Kidney (tissue), 14 donors: ENCODE measurements around the gene RALGPS1. TPM values are rescaled to one million over a fixed set of nuclear protein-coding genes. Genes with fewer than 3 reads are reported as not detected.

Source experiments
- DNase-seq, 5 donors: peaks; one replicate each; pipeline ENCODE4 v3.0.0-alpha.2; 2013 to 2020
- FAIRE-seq: peaks from 2 replicates; lab custom pipeline; 2012; peaks lifted over from hg19 to GRCh38; lab: Jason Lieb, UNC
- H3K27ac ChIP-seq, 2 donors: one replicate each; pipeline ENCODE4 v1.7.0; 2013; ENCODE audit warnings: low read depth in 2 of 2, low read length in 2 of 2, inconsistent platforms in 1 of 2
- H3K27me3 ChIP-seq: one replicate; pipeline ENCODE4 v1.7.1; 2013; ENCODE audit warnings: low read length, inconsistent platforms; ENCODE audit not compliant: control insufficient read depth, insufficient read depth
- H3K36me3 ChIP-seq, 3 donors: one replicate each; pipeline versions ENCODE4 v1.7.0 to v1.7.1; 2013; ENCODE audit warnings: low read length in 3 of 3, control low read depth in 1 of 3, inconsistent platforms in 1 of 3; ENCODE audit not compliant: insufficient read depth in 3 of 3, control insufficient read depth in 2 of 3
- H3K4me1 ChIP-seq, 3 donors: one replicate each; pipeline versions ENCODE4 v1.7.0 to v1.7.1; 2013; ENCODE audit warnings: low read length in 3 of 3, inconsistent platforms in 1 of 3, low read depth in 1 of 3; ENCODE audit not compliant: control insufficient read depth in 2 of 3, insufficient read depth in 2 of 3
- H3K4me3 ChIP-seq, 3 donors: one replicate each; pipeline versions ENCODE4 v1.7.0 to v1.8.1; 2013; ENCODE audit warnings: low read length in 3 of 3, control low read depth in 1 of 3, inconsistent platforms in 1 of 3
- H3K9ac ChIP-seq, 3 donors: one replicate each; pipeline versions ENCODE4 v1.7.0 to v1.7.1; 2013; ENCODE audit warnings: low read length in 3 of 3, control low read depth in 1 of 3, inconsistent platforms in 1 of 3
- H3K9me3 ChIP-seq, 3 donors: one replicate each; pipeline versions ENCODE4 v1.7.0 to v1.7.1; 2013; ENCODE audit warnings: low read length in 3 of 3, control low read depth in 1 of 3, inconsistent platforms in 1 of 3; ENCODE audit not compliant: control insufficient read depth in 2 of 3, insufficient read depth in 1 of 3
- CTCF ChIP-seq: IDR thresholded peaks from 3 replicates; pipeline ENCODE4 v1.5.1; 2012; ENCODE audit warnings: mild to moderate bottlenecking, moderate library complexity, borderline replicate concordance; ENCODE audit not compliant: insufficient read depth; ENCODE audit errors: extremely low read depth
- intact Hi-C: fragments of 100-400 bp; cut with DNase I; formaldehyde crosslinking; loops from one replicate; pipeline ENCODE4 v1.11.1; 2022
- polyA plus RNA-seq: library from polyadenylated mRNA; stranded (reverse); fragments of 350-450 nt; fragmentation: Illumina TruSeq; extraction: RNeasy Lipid Tissue Mini Kit (QIAGEN cat#74804); gene quantifications from one replicate; pipeline ENCODE4 v1.2.3, GENCODE V29; 2014; ENCODE audit warnings: low read depth, low replicate concordance; ENCODE audit not compliant: insufficient read depth
- total RNA-seq: library from RNA; stranded (reverse); fragmentation: NEBNext Ultra II Directional; extraction: Animal tissue kit (Norgen Biotek cat#: 25700); gene quantifications from one replicate; pipeline ENCODE4 v1.2.1, GENCODE V29; 2021
- donor health status: control.
- donor health status: control.
- donor health status: control.
- donor health status: control.
- donor health status: control.
- donor health status: DM: yes; HTN: yes; CAD: no.
- donor health status: Normal renal cell carcinoma (clear cell type).

The RALGPS1 gene
- total and polyA plus RNA-seq, 2 donors from 2014 or later = 9.4 to 25.2 TPM

DNA sequence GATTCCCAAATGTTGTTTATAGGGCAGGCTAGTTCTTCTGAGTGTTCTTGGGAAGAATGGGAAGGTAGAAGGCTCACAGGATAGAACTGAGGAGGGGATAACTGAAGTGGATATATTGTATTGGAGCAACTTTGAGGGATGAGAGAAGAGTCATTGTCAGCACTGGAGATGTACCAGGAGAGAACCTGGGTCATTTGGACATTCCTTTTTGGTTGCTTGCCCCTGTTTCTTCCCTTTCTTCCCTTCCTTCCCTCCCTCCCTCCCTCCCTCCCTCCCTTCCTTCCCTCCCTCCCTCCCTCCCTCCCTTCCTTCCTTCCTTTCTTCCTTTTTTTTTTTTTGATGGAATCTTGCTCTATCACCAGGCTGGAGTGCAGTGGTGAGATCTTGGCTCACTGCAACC is 45.3 kb downstream of the RALGPS1 start:
- FAIRE-seq (no peak), DNase-seq (no peak)
- Histone ChIP-seq H3K4me1 (peaks cover 0 to 18% (median 15%) of the 10 kb centered on the region in 3 donors), H3K27me3 (no peaks in the 10 kb centered on the region), H3K36me3 (no peaks in the 10 kb centered on the region), H3K4me3 (no peak overlapping the region), H3K9me3 (no peaks in the 10 kb centered on the region), H3K9ac (no peak overlapping the region), H3K27ac (peak overlapping the region in 1 of 2 donors; percentile 20)
- intact Hi-C loops = no loop called here
- TF ChIP-seq CTCF = no peak

DNA sequence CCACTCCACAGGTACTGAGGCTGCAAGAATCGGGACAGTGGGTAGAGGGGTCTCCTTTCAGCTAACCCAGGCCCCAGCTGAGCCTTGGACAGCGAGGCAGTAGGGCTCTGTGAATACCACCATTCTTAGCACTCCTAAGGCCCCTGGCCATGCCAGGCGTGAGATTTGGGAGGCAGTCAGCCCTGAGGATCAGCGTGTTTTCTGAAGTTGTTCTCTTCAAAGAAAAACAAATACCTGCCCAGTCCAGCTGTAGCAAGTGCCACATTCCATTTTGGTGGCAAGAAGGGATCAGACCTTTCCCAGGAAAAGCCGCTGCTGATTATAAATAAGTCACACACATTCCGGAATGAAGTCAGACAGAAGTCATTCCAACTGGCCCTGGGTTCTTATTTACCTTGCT is 47.8 kb downstream of the RALGPS1 start:
- peak in 3 of 5 donors; percentile 22 to 75 (median 55) for DNase-seq
- no peaks in the 10 kb centered on the region for H3K9me3 ChIP-seq
- no peak for FAIRE-seq
- TF ChIP-seq CTCF = no peak
- no peaks in the 10 kb centered on the region for H3K36me3 ChIP-seq
- H3K9ac ChIP-seq = peak overlapping the region in 1 of 3 donors; percentile 44
- no peak overlapping the region for H3K4me3 ChIP-seq
- peaks cover 0 to 18% (median 15%) of the 10 kb centered on the region in 3 donors for H3K4me1 ChIP-seq
- H3K27ac ChIP-seq = peak overlapping the region; percentile 81 to 84
- intact Hi-C loops = no loop called here
- H3K27me3 ChIP-seq = no peaks in the 10 kb centered on the region

- DNase-seq (peak in 1 of 5 donors; percentile 53), FAIRE-seq (no peak)
- Histone ChIP-seq H3K9me3 (no peaks in the 10 kb centered on the region), H3K27me3 (no peaks in the 10 kb centered on the region), H3K36me3 (no peaks in the 10 kb centered on the region), H3K4me3 (no peak overlapping the region), H3K4me1 (peaks cover 0 to 15% (median 10%) of the 10 kb centered on the region in 3 donors), H3K27ac (peak overlapping the region; percentile 15 to 51), H3K9ac (peak overlapping the region in 1 of 3 donors; percentile 5)
- intact Hi-C loops = no loop called here
- no peak for TF ChIP-seq CTCF
Observed at GRCh38 chr9:126965077-126965476, 50.5 kb downstream of the RALGPS1 start.
